B cell (primary cell): ENCODE results near the gene BEAN1. TPM values are rescaled to one million over a fixed set of nuclear protein-coding genes. Genes with fewer than 3 reads are reported as not detected.

Source experiments
- ATAC-seq: fragments of 200-7000 bp; cut with Tn5 transposase; one replicate; pipeline ENCODE4 v1.10.0; 2021; ENCODE audit warnings: low read depth, mild to moderate bottlenecking, moderate number of reproducible peaks, moderate library complexity
- CTCF ChIA-PET: fragments of 350-600 bp; sonication (Branson Sonifier 250); formaldehyde crosslinking; loops from one replicate; lab custom pipeline; 2021; ENCODE audit warnings: antibody characterized with exemption, inconsistent platforms; lab: Charles Lee
- POLR2A ChIA-PET: fragments of 350-600 bp; sonication (Branson Sonifier 250); formaldehyde crosslinking; loops from one replicate; lab custom pipeline; 2021; ENCODE audit warnings: antibody characterized with exemption; lab: Charles Lee
- DNase-seq: peaks from one replicate; pipeline ENCODE4 v3.0.0; 2013
- H2AFZ ChIP-seq: 2 replicates; pipeline ENCODE4 v1.6.1; 2012; ENCODE audit warnings: mild to moderate bottlenecking, low read depth, low read length; ENCODE audit not compliant: insufficient read depth, poor library complexity, severe bottlenecking
- H3K27ac ChIP-seq, 2 donors: 1 replicate in 1 of 2; 2 replicates in 1 of 2; pipeline ENCODE4 v1.5.1; 2012 to 2013; ENCODE audit warnings: low read length in 2 of 2, mild to moderate bottlenecking in 2 of 2, moderate library complexity in 1 of 2
- H3K27me3 ChIP-seq, 4 experiments: fragments of 200-600 bp in 1 of 4; sonication (generic) in 1 of 4; replicated peaks in 1 of 4; 1 replicate in 2 of 4; 2 replicates in 2 of 4; pipeline versions ENCODE4 v1.6.1 to v1.7.0; 2013 to 2016; ENCODE audit warnings: low read length in 3 of 4, mild to moderate bottlenecking in 2 of 4, mixed read lengths in 1 of 4, moderate library complexity in 1 of 4; ENCODE audit not compliant: insufficient read depth in 4 of 4, control insufficient read depth in 3 of 4; ENCODE audit errors: control extremely low read depth in 1 of 4
- H3K36me3 ChIP-seq, 2 experiments: replicated peaks in 1 of 2; 1 replicate in 1 of 2; 2 replicates in 1 of 2; pipeline versions ENCODE4 v1.6.1 to v1.7.1; 2013; ENCODE audit warnings: low read length in 1 of 2; ENCODE audit not compliant: insufficient read depth in 2 of 2, control insufficient read depth in 1 of 2; ENCODE audit errors: control extremely low read depth in 1 of 2, extremely low read depth in 1 of 2
- H3K4me1 ChIP-seq, 2 donors: fragments of 200-600 bp in 1 of 2; sonication (generic) in 1 of 2; 1 replicate in 1 of 2; 2 replicates in 1 of 2; pipeline versions ENCODE4 v1.5.1 to v1.6.1; 2013 to 2017; ENCODE audit warnings: low read length in 2 of 2; ENCODE audit not compliant: control insufficient read depth in 2 of 2, insufficient read depth in 2 of 2
- H3K4me2 ChIP-seq: replicated peaks from 2 replicates; pipeline ENCODE3; 2012; ENCODE audit warnings: mild to moderate bottlenecking, low read depth, low read length; ENCODE audit not compliant: poor library complexity, severe bottlenecking
- H3K4me3 ChIP-seq, 5 experiments: fragments of 200-600 bp in 1 of 5; sonication (generic) in 1 of 5; 1 replicate in 3 of 5; 2 replicates in 2 of 5; pipeline versions ENCODE4 v1.5.1 to v1.7.0; 2011 to 2016; ENCODE audit warnings: low read length in 4 of 5, mild to moderate bottlenecking in 4 of 5, low read depth in 2 of 5, control low read depth in 1 of 5, moderate library complexity in 1 of 5; ENCODE audit not compliant: insufficient read depth in 1 of 5; ENCODE audit errors: control extremely low read depth in 1 of 5, extremely low read depth in 1 of 5
- H3K79me2 ChIP-seq: fragments of 200-600 bp; sonication (generic); one replicate; pipeline ENCODE4 v1.6.0; 2016; ENCODE audit warnings: low read length; ENCODE audit not compliant: control insufficient read depth, insufficient read depth
- H3K9ac ChIP-seq: fragments of 200-600 bp; sonication (generic); 2 replicates; pipeline ENCODE4 v1.6.1; 2017; ENCODE audit warnings: mild to moderate bottlenecking, low read length, moderate library complexity
- H3K9me3 ChIP-seq, 3 donors: one replicate each; pipeline versions ENCODE4 v1.6.1 to v1.7.1; 2013; ENCODE audit warnings: low read length in 2 of 3; ENCODE audit not compliant: control insufficient read depth in 2 of 3, insufficient read depth in 1 of 3; ENCODE audit errors: control extremely low read depth in 1 of 3
- H4K20me1 ChIP-seq: 2 replicates; pipeline ENCODE4 v1.6.0; 2012; ENCODE audit warnings: mild to moderate bottlenecking, low read length; ENCODE audit not compliant: insufficient read depth, control insufficient read depth, poor library complexity, severe bottlenecking
- H3K27ac Mint-ChIP-seq: one replicate; pipeline ENCODE4 v1.8.0; 2021; ENCODE audit warnings: mixed read lengths
- H3K27me3 Mint-ChIP-seq: one replicate; pipeline ENCODE4 v1.8.0; 2021; ENCODE audit warnings: mixed read lengths
- H3K4me1 Mint-ChIP-seq: one replicate; pipeline ENCODE4 v1.8.0; 2021; ENCODE audit warnings: mixed read lengths
- H3K4me3 Mint-ChIP-seq: one replicate; pipeline ENCODE4 v1.8.0; 2021; ENCODE audit warnings: mixed read lengths
- H3K9me3 Mint-ChIP-seq: one replicate; pipeline ENCODE4 v1.8.0; 2022; ENCODE audit warnings: mixed read lengths; ENCODE audit not compliant: insufficient read depth
- EZH2 ChIP-seq: IDR thresholded peaks from 2 replicates; pipeline ENCODE4 v1.6.1; 2012; ENCODE audit warnings: borderline replicate concordance, low read depth, mild to moderate bottlenecking, moderate library complexity, low read length; ENCODE audit not compliant: insufficient read depth, poor library complexity, severe bottlenecking
- WGBS: methylation state at CpG from one replicate; pipeline ENCODE4 v1.1.5; 2013; ENCODE audit warnings: missing lambda C conversion rate; ENCODE audit not compliant: insufficient coverage; 5-methylcytosine and 5-hydroxymethylcytosine counted together
- intact Hi-C: fragments of 100-400 bp; cut with micrococcal nuclease; formaldehyde crosslinking; loops from one replicate; pipeline ENCODE4 v1.10.0; 2022
- polyA plus RNA-seq: library from polyadenylated mRNA; depleted of rRNA; stranded (reverse); fragments of >200 nt; gene quantifications from 2 replicates; pipeline ENCODE4 v1.2.3, GENCODE V29; 2012
- total RNA-seq, 2 donors: library from RNA; stranded (reverse); fragments of 120-200 nt in 1 of 2; gene quantifications; 1 replicate in 1 of 2; 2 replicates in 1 of 2; pipeline versions ENCODE4 v1.2.3 to v1.2.4, GENCODE V29; 2013 to 2022
- TF ChIP-seq, protein P1 (sequence below): fragments of 200-600 bp; IDR thresholded peaks from one replicate; pipeline ENCODE4 v1.8.0; 2022; ENCODE audit warnings: antibody characterized with exemption, mild to moderate bottlenecking

Gene BEAN1
- total and polyA plus RNA-seq, 2 donors (not counting 1 experiment from before 2014, with no cell fraction given), result not detected

DNA sequence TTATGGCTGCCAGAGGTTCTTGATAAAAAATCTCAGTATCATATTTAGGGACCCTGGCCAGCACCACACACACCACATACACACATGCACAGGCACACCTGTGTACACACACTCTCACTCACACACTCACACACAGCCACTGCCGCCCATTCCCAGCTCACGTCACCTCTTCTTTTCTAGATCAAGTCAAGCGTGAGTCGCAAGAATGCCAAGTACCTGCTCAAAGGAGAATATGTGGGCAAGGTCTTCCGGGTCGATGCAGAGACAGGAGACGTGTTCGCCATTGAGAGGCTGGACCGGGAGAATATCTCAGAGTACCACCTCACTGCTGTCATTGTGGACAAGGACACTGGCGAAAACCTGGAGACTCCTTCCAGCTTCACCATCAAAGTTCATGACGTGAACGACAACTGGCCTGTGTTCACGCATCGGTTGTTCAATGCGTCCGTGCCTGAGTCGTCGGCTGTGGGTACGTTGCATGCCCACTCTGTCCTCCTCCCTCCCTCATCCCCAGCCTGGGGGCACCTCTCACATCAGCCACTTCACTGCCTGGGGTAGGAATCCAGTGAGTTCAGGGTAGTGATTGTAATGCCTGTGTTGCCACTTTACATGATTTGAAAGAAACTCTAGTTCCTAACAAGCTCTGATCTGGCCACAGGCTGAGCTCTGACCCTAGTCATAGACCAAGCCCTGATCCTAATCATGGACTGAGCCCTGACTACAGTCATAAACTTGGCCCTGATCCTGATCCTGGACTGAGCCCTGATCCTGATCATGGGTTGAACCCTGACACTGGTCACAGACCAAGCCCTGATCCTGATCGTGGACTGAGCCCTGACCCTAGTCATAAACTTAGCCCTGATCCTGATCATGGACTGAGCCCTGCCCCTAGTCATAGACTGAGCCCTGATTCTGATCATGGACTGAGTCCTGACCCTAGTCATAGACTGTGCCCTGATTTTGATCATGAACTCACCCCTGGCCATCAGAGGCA lies 40.2 kb upstream of the BEAN1 start:
- Mint-ChIP-seq H3K4me3 (no peak overlapping the region), H3K27ac (no peak overlapping the region), H3K9me3 (no peaks in the 10 kb centered on the region), H3K27me3 (peaks cover 27% of the 10 kb centered on the region), H3K4me1 (no peaks in the 10 kb centered on the region)
- Histone ChIP-seq H3K36me3 (no peaks in the 10 kb centered on the region), H3K4me1 (no peaks in the 10 kb centered on the region), H3K27ac (no peak overlapping the region), H4K20me1 (no peaks in the 10 kb centered on the region), H2AFZ (no peak overlapping the region), H3K27me3 (no peaks in the 10 kb centered on the region), H3K9ac (no peak overlapping the region), H3K79me2 (no peaks in the 10 kb centered on the region), H3K4me3 (no peak overlapping the region), H3K9me3 (no peaks in the 10 kb centered on the region), H3K4me2 (no peak overlapping the region)
- intact Hi-C loops, result no loop called here
- ChIA-PET POLR2A (no interaction called here), CTCF (no interaction called here)
- ATAC-seq (no peak), DNase-seq (no peak)
- 96% methylated on average over 16 of the region's 20 CpGs for WGBS
- TF ChIP-seq, protein P1, sequence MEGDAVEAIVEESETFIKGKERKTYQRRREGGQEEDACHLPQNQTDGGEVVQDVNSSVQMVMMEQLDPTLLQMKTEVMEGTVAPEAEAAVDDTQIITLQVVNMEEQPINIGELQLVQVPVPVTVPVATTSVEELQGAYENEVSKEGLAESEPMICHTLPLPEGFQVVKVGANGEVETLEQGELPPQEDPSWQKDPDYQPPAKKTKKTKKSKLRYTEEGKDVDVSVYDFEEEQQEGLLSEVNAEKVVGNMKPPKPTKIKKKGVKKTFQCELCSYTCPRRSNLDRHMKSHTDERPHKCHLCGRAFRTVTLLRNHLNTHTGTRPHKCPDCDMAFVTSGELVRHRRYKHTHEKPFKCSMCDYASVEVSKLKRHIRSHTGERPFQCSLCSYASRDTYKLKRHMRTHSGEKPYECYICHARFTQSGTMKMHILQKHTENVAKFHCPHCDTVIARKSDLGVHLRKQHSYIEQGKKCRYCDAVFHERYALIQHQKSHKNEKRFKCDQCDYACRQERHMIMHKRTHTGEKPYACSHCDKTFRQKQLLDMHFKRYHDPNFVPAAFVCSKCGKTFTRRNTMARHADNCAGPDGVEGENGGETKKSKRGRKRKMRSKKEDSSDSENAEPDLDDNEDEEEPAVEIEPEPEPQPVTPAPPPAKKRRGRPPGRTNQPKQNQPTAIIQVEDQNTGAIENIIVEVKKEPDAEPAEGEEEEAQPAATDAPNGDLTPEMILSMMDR, result no peak
- no peak for TF ChIP-seq EZH2

DNA sequence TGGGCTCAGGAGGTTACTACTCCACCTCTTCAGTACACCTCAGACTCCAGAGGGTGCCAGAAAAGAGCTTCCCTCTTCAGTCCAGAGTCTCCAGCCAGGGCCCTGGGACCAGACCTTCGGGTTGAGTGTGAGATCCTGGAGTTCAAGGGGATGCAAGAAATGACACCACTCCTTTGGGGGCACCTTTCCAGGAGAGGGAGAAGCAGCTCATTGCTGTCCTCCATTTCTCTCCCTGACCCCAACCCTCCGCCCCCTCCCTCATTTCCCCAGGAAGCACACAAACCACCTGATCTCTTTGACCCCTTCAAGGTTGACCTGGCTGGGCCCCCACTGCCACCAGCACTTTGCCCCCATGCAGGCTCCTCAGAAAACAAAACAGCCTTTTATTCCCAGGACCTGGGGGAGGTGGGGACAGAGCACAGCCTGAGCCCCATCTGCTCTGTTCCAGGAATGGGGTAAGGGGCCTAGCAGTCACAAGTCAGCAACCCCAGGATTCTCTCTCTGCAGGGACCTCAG lies 39.2 kb upstream of the BEAN1 start:
- Histone ChIP-seq H2AFZ (no peak overlapping the region), H3K4me2 (no peak overlapping the region), H4K20me1 (no peaks in the 10 kb centered on the region), H3K4me3 (no peak overlapping the region), H3K27me3 (no peaks in the 10 kb centered on the region), H3K4me1 (no peaks in the 10 kb centered on the region), H3K79me2 (no peaks in the 10 kb centered on the region), H3K9me3 (no peaks in the 10 kb centered on the region), H3K27ac (no peak overlapping the region), H3K36me3 (no peaks in the 10 kb centered on the region), H3K9ac (no peak overlapping the region)
- no peak for TF ChIP-seq EZH2
- TF ChIP-seq, protein P1, result no peak
- WGBS, result no CpG with 5 or more reads among the region's 2 CpGs
- ATAC-seq, result no peak
- Mint-ChIP-seq H3K27me3 (peaks cover 27% of the 10 kb centered on the region), H3K9me3 (no peaks in the 10 kb centered on the region), H3K4me3 (no peak overlapping the region), H3K27ac (no peak overlapping the region), H3K4me1 (no peaks in the 10 kb centered on the region)
- CTCF ChIA-PET, result no interaction called here
- POLR2A ChIA-PET, result no interaction called here
- no peak for DNase-seq
- intact Hi-C loops, result no loop called here
